Upper lobe of left lung (tissue), 6 donors: ENCODE measurements around the gene GINS1. TPM values are rescaled to one million over a fixed set of nuclear protein-coding genes. Genes with fewer than 3 reads are reported as not detected.

Source experiments
- ATAC-seq, 2 donors: fragments of 200-7000 bp; cut with Tn5 transposase; one replicate each; pipeline ENCODE4 v1.9.1; 2022; ENCODE audit warnings: mild to moderate bottlenecking in 2 of 2, moderate library complexity in 2 of 2; ENCODE audit not compliant: low FRiP score in 2 of 2
- DNase-seq, 2 donors: peaks; one replicate each; pipeline ENCODE4 v3.0.0-alpha.2; 2019 to 2020
- H3K27ac ChIP-seq, 4 donors: fragments of 200-600 bp; sonication (generic); one replicate each; pipeline ENCODE4 v1.5.1; 2016 to 2019
- H3K27me3 ChIP-seq, 4 donors: fragments of 200-600 bp; sonication (generic); one replicate each; pipeline ENCODE4 v1.5.1; 2017 to 2019
- H3K36me3 ChIP-seq, 4 donors: fragments of 200-600 bp; sonication (generic); one replicate each; pipeline ENCODE4 v1.5.1; 2016 to 2019
- H3K4me1 ChIP-seq, 4 donors: fragments of 200-600 bp; sonication (generic); one replicate each; pipeline ENCODE4 v1.5.1; 2018 to 2019
- H3K4me3 ChIP-seq, 4 donors: fragments of 200-600 bp; sonication (generic); one replicate each; pipeline ENCODE4 v1.5.1; 2017 to 2019; ENCODE audit warnings: mild to moderate bottlenecking in 2 of 4, moderate library complexity in 1 of 4
- H3K9me3 ChIP-seq, 4 donors: fragments of 200-600 bp; sonication (generic); one replicate each; pipeline ENCODE4 v1.5.1; 2018 to 2019
- EP300 ChIP-seq, 4 donors: sonication (generic); formaldehyde crosslinking; IDR thresholded peaks; one replicate each; pipeline ENCODE4 v1.5.1; 2017; ENCODE audit warnings: antibody characterized with exemption in 4 of 4, control low read depth in 2 of 4
- POLR2A ChIP-seq, 4 donors: fragments of 450-650 bp; IDR thresholded peaks; one replicate each; pipeline ENCODE4 v1.5.1; 2016 to 2017; ENCODE audit warnings: antibody characterized with exemption in 4 of 4, mild to moderate bottlenecking in 2 of 4
- POLR2AphosphoS5 ChIP-seq, 2 donors: sonication (generic); formaldehyde crosslinking; IDR thresholded peaks; one replicate each; pipeline ENCODE4 v1.5.1; 2017; ENCODE audit warnings: antibody characterized with exemption in 2 of 2
- WGBS, 2 donors: methylation state at CpG; one replicate each; pipeline ENCODE4 v1.1.5; 2017 to 2018; 5-methylcytosine and 5-hydroxymethylcytosine counted together
- total RNA-seq, 6 donors: library from RNA; depleted of rRNA in 4 of 6; stranded (reverse); fragments of >200 nt in 4 of 6; gene quantifications; one replicate each; pipeline versions ENCODE4 v1.1.0 to v1.2.1, GENCODE V29; 2016 to 2021
- TF ChIP-seq, protein P1 (sequence below), 6 experiments: fragments of 450-650 bp in 4 of 6; fragments of 200-600 bp in 2 of 6; sonication (generic) in 2 of 6; IDR thresholded peaks; one replicate each; pipeline ENCODE4 v1.5.1; 2016 to 2019; ENCODE audit warnings: antibody characterized with exemption in 6 of 6
- donor health status: DM: no; HTN: no; CAD: no; lungs with moderate emphysema.
- donor health status: DM: no; HTN: yes; CAD: no; lungs with severe emphysema.

The GINS1 gene
- total RNA-seq, 6 donors from 2014 or later, result under 0.01 to 1.8 (median 0.77) TPM

DNA sequence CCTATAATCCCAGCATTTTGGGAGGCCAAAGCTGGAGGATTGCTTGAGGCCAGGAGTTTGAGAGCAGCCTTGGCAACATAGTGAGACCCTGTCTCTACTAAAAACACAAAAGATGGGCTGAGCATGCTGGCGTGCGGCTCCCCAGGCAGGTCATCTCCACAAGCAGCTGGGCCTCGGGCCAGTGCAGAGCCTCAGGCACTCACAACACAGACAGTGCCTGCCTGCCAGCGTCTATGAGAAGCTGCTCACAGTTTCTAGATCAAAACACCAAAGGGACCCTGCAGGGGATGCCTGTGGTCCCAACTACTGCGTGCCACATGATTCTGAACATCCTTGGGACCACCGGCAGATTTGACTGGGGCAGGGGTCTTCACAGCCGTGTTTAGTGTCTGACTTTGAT lies 59.4 kb downstream of the GINS1 start:
- no peak for ATAC-seq
- WGBS, 2 donors, result 93 to 96% methylated on average over 6 to 7 of the region's 7 CpGs
- no peak overlapping the region for H3K27ac ChIP-seq

GRCh38 chr20:25467441-25467840 lies 60.0 kb downstream of the GINS1 start:
- Histone ChIP-seq H3K9me3 (no peaks in the 10 kb centered on the region), H3K4me1 (no peaks in the 10 kb centered on the region), H3K4me3 (no peak overlapping the region), H3K27me3 (no peaks in the 10 kb centered on the region), H3K36me3 (peaks cover 0 to 26% (median 11%) of the 10 kb centered on the region in 4 donors), H3K27ac (no peak overlapping the region)
- DNase-seq, result no peak
- TF ChIP-seq, protein P1, sequence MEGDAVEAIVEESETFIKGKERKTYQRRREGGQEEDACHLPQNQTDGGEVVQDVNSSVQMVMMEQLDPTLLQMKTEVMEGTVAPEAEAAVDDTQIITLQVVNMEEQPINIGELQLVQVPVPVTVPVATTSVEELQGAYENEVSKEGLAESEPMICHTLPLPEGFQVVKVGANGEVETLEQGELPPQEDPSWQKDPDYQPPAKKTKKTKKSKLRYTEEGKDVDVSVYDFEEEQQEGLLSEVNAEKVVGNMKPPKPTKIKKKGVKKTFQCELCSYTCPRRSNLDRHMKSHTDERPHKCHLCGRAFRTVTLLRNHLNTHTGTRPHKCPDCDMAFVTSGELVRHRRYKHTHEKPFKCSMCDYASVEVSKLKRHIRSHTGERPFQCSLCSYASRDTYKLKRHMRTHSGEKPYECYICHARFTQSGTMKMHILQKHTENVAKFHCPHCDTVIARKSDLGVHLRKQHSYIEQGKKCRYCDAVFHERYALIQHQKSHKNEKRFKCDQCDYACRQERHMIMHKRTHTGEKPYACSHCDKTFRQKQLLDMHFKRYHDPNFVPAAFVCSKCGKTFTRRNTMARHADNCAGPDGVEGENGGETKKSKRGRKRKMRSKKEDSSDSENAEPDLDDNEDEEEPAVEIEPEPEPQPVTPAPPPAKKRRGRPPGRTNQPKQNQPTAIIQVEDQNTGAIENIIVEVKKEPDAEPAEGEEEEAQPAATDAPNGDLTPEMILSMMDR (IDR thresholded peaks at IDR 0.05), result no peak
- TF ChIP-seq POLR2AphosphoS5 (IDR thresholded peaks at IDR 0.05) (no peak), EP300 (IDR thresholded peaks at IDR 0.05) (no peak)
- WGBS, 2 donors, result 91 to 92% methylated on average over 8 of the region's 8 CpGs
- ATAC-seq, result no peak

More for the DNA sequence above, 59.4 kb downstream of the GINS1 start:
- TF ChIP-seq POLR2AphosphoS5 (IDR thresholded peaks at IDR 0.05) (no peak), EP300 (IDR thresholded peaks at IDR 0.05) (no peak), POLR2A (IDR thresholded peaks at IDR 0.05) (no peak)
- TF ChIP-seq, protein P1 (IDR thresholded peaks at IDR 0.05), result no peak
- Histone ChIP-seq H3K9me3 (no peaks in the 10 kb centered on the region), H3K27me3 (no peaks in the 10 kb centered on the region), H3K36me3 (peaks cover 0 to 26% (median 11%) of the 10 kb centered on the region in 4 donors), H3K4me1 (no peaks in the 10 kb centered on the region), H3K4me3 (no peak overlapping the region)
- no peak for DNase-seq

- Histone ChIP-seq H3K4me1 (no peaks in the 10 kb centered on the region), H3K4me3 (no peak overlapping the region), H3K27ac (no peak overlapping the region), H3K9me3 (no peaks in the 10 kb centered on the region), H3K27me3 (no peaks in the 10 kb centered on the region), H3K36me3 (peaks cover 0 to 26% (median 9%) of the 10 kb centered on the region in 4 donors)
- WGBS, 2 donors, result 94 to 95% methylated on average over 13 to 16 of the region's 18 CpGs
- DNase-seq (peak in 1 of 2 donors; percentile 56), ATAC-seq (peak in 1 of 2 donors; percentile 23)
- TF ChIP-seq EP300 (IDR thresholded peaks at IDR 0.05) (no peak), POLR2AphosphoS5 (IDR thresholded peaks at IDR 0.05) (no peak), POLR2A (IDR thresholded peaks at IDR 0.05) (no peak)
- TF ChIP-seq, protein P1 (IDR thresholded peaks at IDR 0.05), result no peak
These were observed 60.9 kb downstream of the GINS1 start for GRCh38 chr20:25468126-25469075.

DNA sequence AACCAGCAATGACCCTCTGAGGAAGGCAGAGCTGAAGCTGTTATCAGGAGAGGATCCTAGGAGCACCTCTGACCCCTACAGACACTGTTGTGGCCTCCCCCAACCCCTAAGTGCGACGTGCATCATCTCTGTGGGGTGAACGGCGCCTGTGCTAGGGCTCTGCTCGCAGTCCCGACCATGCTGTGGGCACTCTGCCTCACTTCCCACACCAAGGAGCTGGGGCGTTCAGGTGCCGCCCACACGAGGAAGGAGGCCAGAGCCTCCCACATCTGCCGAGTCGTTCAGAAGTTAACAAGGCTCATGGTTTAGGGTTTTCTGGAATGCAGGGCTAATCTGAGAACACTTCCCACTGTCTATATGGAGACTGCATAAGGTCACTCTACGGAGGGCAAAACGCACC lies 62.1 kb downstream of the GINS1 start:
- no peaks in the 10 kb centered on the region for H3K27me3 ChIP-seq
- H3K4me1 ChIP-seq, result no peaks in the 10 kb centered on the region
- no peak overlapping the region for H3K27ac ChIP-seq
- no peaks in the 10 kb centered on the region for H3K9me3 ChIP-seq
- 87 to 90% methylated on average over 4 to 13 of the region's 13 CpGs for WGBS, 2 donors
- DNase-seq, result no peak
- H3K4me3 ChIP-seq, result no peak overlapping the region
- H3K36me3 ChIP-seq, result peaks cover 0 to 26% (median 9%) of the 10 kb centered on the region in 4 donors
- TF ChIP-seq POLR2A (IDR thresholded peaks at IDR 0.05), result no peak
- no peak for ATAC-seq

DNA sequence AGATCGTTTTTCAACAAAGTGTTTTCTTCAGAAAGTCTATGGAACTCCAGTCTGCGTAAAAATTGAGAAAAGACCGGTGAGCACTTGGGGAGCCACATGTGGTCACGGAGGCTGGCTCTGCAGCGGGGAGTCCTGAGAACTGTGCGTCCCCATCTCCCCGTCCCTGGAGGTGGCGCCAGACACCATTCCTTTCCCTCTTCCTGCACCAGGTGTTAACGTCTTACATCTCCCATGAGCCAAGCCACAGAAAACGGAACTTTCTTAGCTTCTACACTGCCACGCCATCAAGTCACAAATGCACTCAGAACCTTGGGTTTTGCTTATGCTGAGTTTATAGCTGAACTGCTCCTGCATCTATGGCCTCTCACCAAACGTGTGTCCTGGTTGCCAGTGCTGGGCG lies 62.6 kb downstream of the GINS1 start:
- ATAC-seq, result no peak
- WGBS, 2 donors, result 75 to 80% methylated on average over 13 of the region's 13 CpGs
- TF ChIP-seq, protein P1 (IDR thresholded peaks at IDR 0.05), result peak in 3 of 6 experiments; percentile 6 to 17 (median 13)
- TF ChIP-seq POLR2AphosphoS5 (IDR thresholded peaks at IDR 0.05), result no peak
- DNase-seq, result no peak
- no peak overlapping the region for H3K4me3 ChIP-seq
- H3K9me3 ChIP-seq, result no peaks in the 10 kb centered on the region
- peaks cover 0 to 24% (median 9%) of the 10 kb centered on the region in 4 donors for H3K36me3 ChIP-seq
- no peaks in the 10 kb centered on the region for H3K4me1 ChIP-seq
- no peaks in the 10 kb centered on the region for H3K27me3 ChIP-seq
- no peak overlapping the region for H3K27ac ChIP-seq
